DND-41 (cell line): ENCODE measurements around the gene TBC1D5.

Experiments
- CTCF ChIP-seq: IDR thresholded peaks from 2 replicates; pipeline ENCODE4 v1.5.1; 2012; ENCODE audit warnings: borderline replicate concordance, low read length, moderate library complexity, mild to moderate bottlenecking; ENCODE audit not compliant: poor library complexity, severe bottlenecking; ENCODE audit errors: extremely low read depth
- EZH2 ChIP-seq: IDR thresholded peaks from 3 replicates; pipeline ENCODE4 v1.6.1; 2012; ENCODE audit warnings: borderline replicate concordance, low read depth, mild to moderate bottlenecking, moderate library complexity, low read length, inconsistent platforms; ENCODE audit not compliant: severe bottlenecking

- no peak for TF ChIP-seq CTCF
- no peak for TF ChIP-seq EZH2
Observed at GRCh38 chr3:17592956-17593355, 149.5 kb downstream of the TBC1D5 start.
